H9 (cell line): Measurements from ENCODE around the gene PTMA. TPM values are rescaled to one million over a fixed set of nuclear protein-coding genes. Genes with fewer than 3 reads are reported as not detected.
"Not testable (repeated sequence)": the region's sequence is repeated elsewhere in the genome, so short reads cannot be mapped to it uniquely, and the experiment has no call there.

Experiments used
- DNase-seq: peaks from one replicate; pipeline ENCODE4 v3.0.0-alpha.2; 2017
- H2AFZ ChIP-seq: one replicate; pipeline ENCODE4 v1.6.1; 2013; ENCODE audit warnings: mild to moderate bottlenecking, low read length, control low read depth, moderate library complexity
- H2AK5ac ChIP-seq: 2 replicates; pipeline ENCODE4 v1.6.1; 2013; ENCODE audit warnings: low read length, control low read depth, mixed read lengths; ENCODE audit not compliant: insufficient read length
- H2BK120ac ChIP-seq: one replicate; pipeline ENCODE4 v1.6.1; 2013; ENCODE audit warnings: low read depth, mild to moderate bottlenecking, low read length, control low read depth, inconsistent platforms; ENCODE audit not compliant: poor library complexity, severe bottlenecking
- H2BK12ac ChIP-seq: 2 replicates; pipeline ENCODE4 v1.6.1; 2013; ENCODE audit warnings: low read length, control low read depth, mixed read lengths, low read depth; ENCODE audit not compliant: insufficient read length
- H2BK15ac ChIP-seq: 2 replicates; pipeline ENCODE4 v1.6.1; 2013; ENCODE audit warnings: low read depth, low read length, control low read depth
- H2BK20ac ChIP-seq: one replicate; pipeline ENCODE4 v1.6.1; 2013; ENCODE audit warnings: low read depth, mild to moderate bottlenecking, low read length, control low read depth, inconsistent platforms; ENCODE audit not compliant: poor library complexity, severe bottlenecking
- H2BK5ac ChIP-seq: 2 replicates; pipeline ENCODE4 v1.6.1; 2013; ENCODE audit warnings: low read length, control low read depth, mixed read lengths; ENCODE audit not compliant: insufficient read length
- H3K14ac ChIP-seq: 2 replicates; pipeline ENCODE4 v1.6.1; 2013; ENCODE audit warnings: low read length, control low read depth; ENCODE audit not compliant: insufficient read depth
- H3K18ac ChIP-seq: 2 replicates; pipeline ENCODE4 v1.6.1; 2013; ENCODE audit warnings: low read depth, mild to moderate bottlenecking, mixed read lengths, low read length, control low read depth; ENCODE audit not compliant: insufficient read length
- H3K23ac ChIP-seq: 2 replicates; pipeline ENCODE4 v1.6.1; 2013; ENCODE audit warnings: low read length, control low read depth, mixed read lengths, low read depth; ENCODE audit not compliant: insufficient read length
- H3K23me2 ChIP-seq: 2 replicates; pipeline ENCODE4 v1.6.1; 2013; ENCODE audit warnings: low read depth, mild to moderate bottlenecking, mixed read lengths, low read length, control low read depth; ENCODE audit not compliant: insufficient read length, poor library complexity, severe bottlenecking
- H3K27ac ChIP-seq: 2 replicates; pipeline ENCODE4 v1.5.1; 2013; ENCODE audit warnings: low read length, control low read depth, mixed read lengths, low read depth; ENCODE audit not compliant: insufficient read length
- H3K27me3 ChIP-seq: 2 replicates; pipeline ENCODE4 v1.6.1; 2013; ENCODE audit warnings: low read length, control low read depth, inconsistent platforms; ENCODE audit not compliant: insufficient read depth
- H3K4ac ChIP-seq: 2 replicates; pipeline ENCODE4 v1.6.1; 2013; ENCODE audit warnings: low read depth, mild to moderate bottlenecking, control low read depth, inconsistent platforms, low read length, moderate library complexity
- H3K4me1 ChIP-seq: 2 replicates; pipeline ENCODE4 v1.6.1; 2013; ENCODE audit warnings: low read length, control low read depth, inconsistent platforms; ENCODE audit not compliant: insufficient read depth
- H3K4me2 ChIP-seq: 2 replicates; pipeline ENCODE4 v1.6.1; 2013; ENCODE audit warnings: low read length, control low read depth, mixed read lengths; ENCODE audit not compliant: insufficient read length, insufficient read depth
- H3K56ac ChIP-seq: 2 replicates; pipeline ENCODE4 v1.6.1; 2013; ENCODE audit warnings: low read depth, mild to moderate bottlenecking, mixed read lengths, low read length, control low read depth; ENCODE audit not compliant: insufficient read length
- H3K79me1 ChIP-seq: 2 replicates; pipeline ENCODE4 v1.6.1; 2013; ENCODE audit warnings: low read depth, mild to moderate bottlenecking, moderate library complexity, low read length, control low read depth, inconsistent platforms; ENCODE audit not compliant: insufficient read depth, poor library complexity, severe bottlenecking
- H3K79me2 ChIP-seq: 2 replicates; pipeline ENCODE4 v1.6.1; 2013; ENCODE audit warnings: low read length, control low read depth, inconsistent platforms; ENCODE audit not compliant: insufficient read depth
- H3K9ac ChIP-seq: 2 replicates; pipeline ENCODE4 v1.6.1; 2013; ENCODE audit warnings: low read length, control low read depth, mixed read lengths; ENCODE audit not compliant: insufficient read length; ENCODE audit errors: extremely low read depth
- H3K9me3 ChIP-seq: one replicate; pipeline ENCODE4 v1.6.1; 2013; ENCODE audit warnings: low read depth, low read length, inconsistent platforms; ENCODE audit not compliant: control insufficient read depth
- H3T11ph ChIP-seq: one replicate; pipeline ENCODE4 v1.6.1; 2013; ENCODE audit warnings: mild to moderate bottlenecking, low read length, control low read depth, inconsistent platforms
- H4K20me1 ChIP-seq: one replicate; pipeline ENCODE4 v1.6.1; 2013; ENCODE audit not compliant: control insufficient read depth, insufficient read length, insufficient read depth
- H4K5ac ChIP-seq: 2 replicates; pipeline ENCODE4 v1.6.1; 2013; ENCODE audit warnings: low read depth, mild to moderate bottlenecking, mixed read lengths, low read length, control low read depth; ENCODE audit not compliant: insufficient read length
- H4K8ac ChIP-seq: replicated peaks from 2 replicates; pipeline ENCODE4 v1.6.1; 2013; ENCODE audit warnings: low read length, control low read depth, mixed read lengths, low read depth; ENCODE audit not compliant: insufficient read length
- H4K91ac ChIP-seq: 2 replicates; pipeline ENCODE4 v1.6.1; 2013; ENCODE audit warnings: low read depth, mild to moderate bottlenecking, moderate library complexity, mixed read lengths, low read length, control low read depth; ENCODE audit not compliant: insufficient read length
- H3K27ac Mint-ChIP-seq, 3 experiments: 2 replicates in 2 of 3; 3 replicates in 1 of 3; pipeline ENCODE4 v1.8.0; 2020 to 2021; ENCODE audit warnings: mixed read lengths in 3 of 3, mild to moderate bottlenecking in 1 of 3, moderate library complexity in 1 of 3
- H3K27me3 Mint-ChIP-seq: 2 replicates; pipeline ENCODE4 v1.8.0; 2021; ENCODE audit warnings: low read depth, mild to moderate bottlenecking, moderate library complexity, mixed read lengths
- H3K36me3 Mint-ChIP-seq, 3 experiments: 2 replicates in 2 of 3; 3 replicates in 1 of 3; pipeline ENCODE4 v1.8.0; 2020 to 2021; ENCODE audit warnings: low read depth in 3 of 3, mixed read lengths in 3 of 3; ENCODE audit not compliant: insufficient read depth in 1 of 3
- H3K4me1 Mint-ChIP-seq, 2 experiments: 2 replicates each; pipeline ENCODE4 v1.8.0; 2020; ENCODE audit warnings: mixed read lengths in 2 of 2
- H3K4me3 Mint-ChIP-seq, 2 experiments: 2 replicates in 1 of 2; 3 replicates in 1 of 2; pipeline ENCODE4 v1.8.0; 2020 to 2021; ENCODE audit warnings: mild to moderate bottlenecking in 2 of 2, mixed read lengths in 2 of 2, moderate library complexity in 1 of 2
- H3K9me3 Mint-ChIP-seq, 2 experiments: 2 replicates in 1 of 2; 3 replicates in 1 of 2; pipeline ENCODE4 v1.8.0; 2020; ENCODE audit warnings: mild to moderate bottlenecking in 2 of 2, mixed read lengths in 2 of 2, moderate library complexity in 1 of 2
- WGBS: extraction: QIAGEN DNeasy Blood & Tissue Kit; methylation state at CpG from one replicate; pipeline ENCODE4 v1.1.7; 2013; ENCODE audit warnings: missing lambda C conversion rate, low lambda C conversion rate, mixed read lengths; ENCODE audit not compliant: insufficient read length; ENCODE audit errors: extremely low coverage; 5-methylcytosine and 5-hydroxymethylcytosine counted together
- total RNA-seq: library from RNA; stranded (reverse); gene quantifications from 2 replicates; pipeline ENCODE4 v1.2.1, GENCODE V29; 2021

PTMA gene
- total RNA-seq, 1 experiment from 2014 or later = 1,963 TPM

- not testable (repeated sequence) for H2BK5ac ChIP-seq, H4K20me1 ChIP-seq, H3K4me2 ChIP-seq, H3K27me3 ChIP-seq, H3K9ac ChIP-seq, H2BK20ac ChIP-seq, H4K5ac ChIP-seq, H2BK12ac ChIP-seq, H3K9me3 ChIP-seq, H2BK15ac ChIP-seq, H2BK120ac ChIP-seq, H3K27ac ChIP-seq, H3K4ac ChIP-seq, H2AK5ac ChIP-seq, H3K27me3 Mint-ChIP-seq, H4K8ac ChIP-seq, H3K56ac ChIP-seq, H3K4me3 Mint-ChIP-seq, H3K23ac ChIP-seq, H3T11ph ChIP-seq, H4K91ac ChIP-seq, H3K79me1 ChIP-seq, H3K9me3 Mint-ChIP-seq, H3K18ac ChIP-seq, H3K4me1 ChIP-seq, H3K23me2 ChIP-seq, H3K27ac Mint-ChIP-seq, H3K79me2 ChIP-seq, H3K14ac ChIP-seq, H2AFZ ChIP-seq
- peak; percentile 51 for DNase-seq
- Mint-ChIP-seq H3K36me3 (peaks cover 0 to 11% (median 0%) of the 10 kb centered on the region in 3 experiments; a peak in 2 of 7 replicates), H3K4me1 (peaks cover 31 to 36% of the 10 kb centered on the region in 2 experiments)
- WGBS = no CpG with 5 or more reads among the region's 10 CpGs
Measured at GRCh38 chr2:231749016-231749415, 40.7 kb downstream of the PTMA start.
